Renal pelvis (tissue), 4 donors: ENCODE results near the gene GHRHR. TPM values are rescaled to one million over a fixed set of nuclear protein-coding genes. Genes with fewer than 3 reads are reported as not detected.

ENCODE experiments used
- DNase-seq: peaks from one replicate; pipeline ENCODE4 v3.0.0-alpha.2; 2013
- polyA plus RNA-seq, 3 donors: library from polyadenylated mRNA; unstranded; fragments of 120-200 nt; gene quantifications; one replicate each; pipeline ENCODE4 v1.2.1, GENCODE V29; 2013; ENCODE audit not compliant: insufficient read length in 3 of 3

Gene GHRHR
- polyA plus RNA-seq, 3 donors: 0.11 to 0.50 (median 0.35) TPM

DNA sequence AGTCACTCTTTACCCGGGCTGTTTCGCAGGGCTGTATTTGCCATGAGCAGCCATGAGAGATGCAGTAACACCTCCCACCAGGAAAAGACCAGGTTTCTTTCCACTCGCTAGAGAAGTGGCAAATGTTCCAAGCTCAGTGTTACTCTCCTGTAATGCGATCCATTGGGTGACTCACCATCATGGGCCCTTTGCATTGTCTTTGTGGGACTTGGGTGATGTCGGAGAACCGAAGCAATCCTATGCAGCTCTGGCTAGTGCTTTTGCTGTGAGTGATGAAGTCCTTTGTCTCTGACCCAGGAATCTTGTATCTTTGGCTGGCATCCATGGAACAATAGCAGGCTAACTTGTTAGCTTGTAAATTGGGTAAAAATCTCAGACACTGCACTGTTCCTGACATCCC lies 40.0 kb downstream of the GHRHR start:
- DNase-seq: no peak

DNA sequence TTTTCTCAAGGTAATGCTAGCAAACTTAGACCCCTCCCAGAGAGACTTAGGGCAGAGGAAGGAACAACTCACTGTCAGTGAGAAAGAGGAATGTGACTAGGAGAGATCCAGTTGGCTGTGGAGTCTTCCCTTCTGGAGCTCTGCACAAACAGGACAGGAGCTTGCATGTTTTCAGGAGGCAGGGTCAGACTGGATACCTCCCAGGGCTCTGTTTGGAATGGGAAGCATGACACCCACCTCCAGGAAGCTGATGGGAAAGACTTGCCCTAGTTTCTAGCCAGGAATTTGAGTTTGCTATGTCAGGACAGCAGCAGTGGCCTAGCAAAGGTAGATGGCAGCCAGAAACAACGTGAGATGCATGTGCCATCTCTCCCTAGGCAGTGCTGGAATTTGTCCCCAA lies 40.6 kb downstream of the GHRHR start:
- DNase-seq: no peak

DNA sequence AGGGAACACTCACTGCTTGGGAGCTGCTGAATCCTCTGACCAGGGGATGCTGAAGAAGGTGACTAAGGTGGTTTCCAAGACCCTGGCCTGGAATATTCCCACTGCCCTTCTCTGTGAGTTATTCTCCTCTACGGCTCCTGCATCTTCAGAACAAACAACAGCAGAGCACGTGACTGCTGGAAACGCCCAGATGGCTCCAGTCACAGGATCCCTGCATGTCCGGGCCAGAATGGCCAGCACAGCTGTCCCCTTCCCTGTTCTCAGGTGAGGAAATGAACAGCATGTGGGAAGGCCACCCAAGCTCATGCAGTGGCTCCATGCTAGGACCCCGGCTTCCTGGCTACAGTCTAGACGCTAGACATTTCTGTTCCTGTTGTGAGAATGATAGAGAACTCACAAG lies 43.1 kb downstream of the GHRHR start:
- no peak for DNase-seq

DNA sequence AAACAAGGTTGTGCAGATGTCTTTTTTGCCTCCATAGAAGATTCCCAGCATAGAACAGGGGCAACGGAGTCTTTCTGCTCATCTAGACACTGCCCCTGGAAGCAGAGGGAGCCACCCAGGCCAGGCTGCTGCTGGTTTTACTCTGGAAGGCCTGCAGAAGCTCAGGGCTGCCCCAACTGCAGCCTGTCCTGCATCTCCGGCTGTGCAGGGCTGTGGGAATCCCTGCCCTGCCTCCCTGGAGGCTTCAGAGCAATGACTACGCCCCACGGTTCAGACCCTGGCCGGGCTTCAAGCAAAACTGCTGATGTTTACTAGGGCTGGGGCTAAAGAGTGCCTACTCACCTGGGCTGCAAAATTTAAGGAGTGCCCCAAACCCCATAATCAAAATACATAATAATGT lies 43.9 kb downstream of the GHRHR start:
- no peak for DNase-seq

DNA sequence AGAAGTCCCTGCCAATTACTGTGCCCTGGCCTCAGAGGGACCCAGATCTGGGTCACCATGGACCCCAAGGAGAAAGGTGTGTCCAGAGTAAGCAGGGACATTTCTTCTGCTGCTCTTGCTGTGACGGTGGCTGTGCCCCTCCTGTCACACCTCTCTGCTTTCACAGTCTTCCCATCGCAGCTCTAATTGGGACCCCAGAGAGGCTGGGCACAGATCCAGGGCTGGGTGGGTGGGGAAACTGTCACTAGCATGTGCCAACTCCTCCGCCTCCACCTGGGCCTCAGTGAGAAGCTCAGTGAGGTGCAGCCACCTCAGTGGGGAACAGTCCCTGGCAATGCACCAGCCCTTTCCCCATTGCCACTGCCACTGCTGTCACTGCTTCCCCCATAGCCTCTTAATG lies 51.1 kb downstream of the GHRHR start:
- DNase-seq: no peak

DNA sequence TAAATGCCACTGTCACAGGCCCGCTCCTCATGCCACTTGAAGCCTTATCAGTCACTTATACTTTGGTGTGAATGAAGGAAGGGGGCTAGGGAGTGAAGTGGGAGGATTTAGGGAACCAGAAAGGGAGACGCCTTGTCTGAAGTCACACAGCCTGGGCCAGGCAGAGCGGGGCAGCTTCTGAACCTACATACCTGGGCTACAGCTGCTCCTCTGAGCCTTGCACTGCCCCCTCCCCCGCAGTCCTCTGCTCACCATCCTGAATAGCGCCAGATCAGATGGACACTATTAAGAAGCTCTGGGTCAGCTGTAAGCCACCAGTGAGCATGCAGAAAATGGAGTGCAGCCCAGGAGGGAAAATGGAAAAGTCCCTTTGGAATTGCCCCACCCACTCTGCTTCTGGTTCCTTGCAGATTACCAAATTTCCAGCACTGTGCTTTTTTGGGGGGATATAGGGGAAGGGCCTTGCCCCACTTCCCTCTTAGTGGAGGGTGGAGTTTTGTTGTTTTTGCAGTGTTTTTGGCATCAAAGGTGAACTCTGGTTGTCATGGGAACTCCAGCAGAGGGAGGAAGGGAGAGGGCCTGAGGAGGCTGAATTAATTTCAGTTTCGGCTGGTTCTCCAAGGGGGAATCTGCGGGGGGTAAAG lies 53.4 kb downstream of the GHRHR start:
- DNase-seq: no peak

DNA sequence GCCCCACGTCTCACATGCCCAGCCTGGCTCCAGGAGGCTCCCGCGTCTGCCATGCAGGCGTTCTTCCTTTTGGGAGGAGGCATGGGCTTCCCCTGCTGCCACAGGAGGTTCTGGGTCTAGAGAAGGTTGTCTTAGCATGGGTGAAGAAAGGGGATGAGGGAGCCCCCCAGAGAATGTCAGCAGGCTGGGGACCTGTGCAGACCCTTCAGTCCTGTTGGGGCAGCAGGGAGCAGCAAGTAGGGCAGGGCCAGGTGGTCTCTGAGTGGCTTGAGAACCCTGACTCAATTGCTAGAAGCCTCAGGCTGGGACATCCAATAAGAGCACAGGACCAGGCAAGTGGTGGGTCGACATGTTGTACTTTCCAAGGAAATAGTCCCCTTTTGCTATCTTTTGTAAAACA lies 54.0 kb downstream of the GHRHR start:
- DNase-seq: no peak

DNA sequence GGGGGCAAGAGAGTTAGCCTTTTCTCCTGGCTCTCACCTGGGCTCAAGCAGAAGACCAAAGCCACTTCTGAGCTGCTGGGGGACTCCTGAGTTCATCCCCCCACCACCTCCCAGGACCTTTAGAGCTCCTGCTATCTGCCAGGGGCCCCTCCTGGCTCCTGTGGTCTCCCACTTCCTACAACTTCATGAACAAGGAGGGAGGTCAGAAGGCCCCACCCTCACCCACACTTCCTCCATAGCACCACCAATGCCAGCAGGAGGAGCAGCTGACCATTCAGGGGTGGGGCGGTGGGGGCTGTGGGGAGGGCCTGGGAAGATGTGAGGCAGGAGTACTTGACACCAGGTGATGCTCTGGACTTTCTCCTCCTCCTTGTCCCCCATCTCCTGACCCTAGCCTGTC lies 55.8 kb downstream of the GHRHR start:
- no peak for DNase-seq

DNA sequence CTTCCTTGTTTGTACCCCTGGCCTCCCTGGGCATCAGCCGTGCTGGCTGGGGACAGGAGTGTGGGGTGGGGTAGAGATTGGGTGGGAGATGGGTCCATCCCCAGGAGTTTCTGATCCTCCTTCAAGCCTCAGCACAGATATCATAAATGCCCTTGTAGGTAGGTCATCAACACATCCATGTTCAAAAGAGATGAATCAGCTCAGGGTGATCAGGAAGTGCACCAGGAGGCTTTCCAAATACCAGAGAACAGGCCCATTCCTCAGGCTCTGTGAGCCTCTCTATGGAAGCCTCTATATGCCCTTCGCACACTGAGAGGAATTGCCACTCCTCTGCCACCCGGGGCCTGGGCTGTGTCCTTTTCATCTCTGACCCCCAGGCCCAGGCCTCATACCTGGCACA lies 56.4 kb downstream of the GHRHR start:
- DNase-seq: no peak

DNA sequence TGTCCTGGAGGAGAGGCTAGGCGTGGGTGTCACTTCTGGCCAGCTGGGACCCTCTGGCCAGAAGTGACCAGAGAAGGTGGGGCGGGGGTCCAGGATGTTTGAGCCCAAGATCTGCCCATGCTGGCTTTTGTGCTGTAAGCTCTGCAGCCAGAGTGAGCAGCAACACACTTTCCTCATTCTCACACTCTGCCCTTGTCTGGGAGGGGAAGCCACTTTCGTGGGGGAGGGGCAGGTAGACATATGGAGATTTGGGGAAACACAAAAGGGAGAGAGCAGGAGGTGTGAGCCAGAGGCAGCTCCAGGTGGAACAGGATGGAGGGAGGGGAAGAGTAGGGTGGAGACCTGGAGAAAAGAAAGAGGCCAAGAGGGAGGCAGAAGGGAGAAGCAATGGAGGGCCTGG lies 56.9 kb downstream of the GHRHR start:
- no peak for DNase-seq

DNA sequence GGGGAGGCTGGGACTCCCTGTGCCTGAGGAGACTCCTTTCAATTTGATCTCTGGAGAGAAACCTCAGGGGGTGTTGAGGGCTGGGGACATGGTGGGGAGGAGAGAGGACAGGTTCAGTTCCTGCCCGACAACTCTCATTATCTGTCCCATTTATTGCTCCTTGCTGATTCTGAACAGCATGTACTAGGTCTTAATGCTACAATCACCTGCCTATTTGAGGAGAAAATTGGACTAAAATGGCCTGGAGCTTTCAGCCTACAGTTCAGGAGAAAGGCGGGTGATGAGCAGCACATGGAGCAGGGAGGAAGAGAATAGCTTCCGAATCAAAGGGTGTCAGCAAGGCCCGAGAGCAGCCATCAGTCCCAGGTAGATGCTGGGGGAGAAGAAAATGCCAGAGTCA lies 58.4 kb downstream of the GHRHR start:
- DNase-seq: no peak

DNA sequence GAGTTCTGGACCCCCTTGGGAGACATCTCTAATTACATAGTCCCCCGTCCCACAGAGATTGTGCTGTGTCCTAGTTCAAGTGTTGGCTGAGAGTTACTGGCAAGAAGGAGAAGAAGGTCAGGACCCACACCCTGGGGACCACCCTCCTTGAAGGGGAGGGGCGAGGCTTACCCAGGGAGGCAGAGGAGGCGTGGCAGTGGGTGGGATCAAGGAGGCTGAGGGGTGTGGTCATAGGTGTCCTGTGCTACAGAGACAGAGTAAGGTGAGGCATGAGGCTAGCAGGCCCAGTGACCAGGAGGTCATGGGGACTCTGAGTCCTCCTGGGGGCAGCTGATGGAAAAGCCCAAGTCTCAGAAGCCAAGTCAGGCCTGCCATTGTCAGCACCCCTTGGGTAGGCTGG lies 59.0 kb downstream of the GHRHR start:
- no peak for DNase-seq

DNA sequence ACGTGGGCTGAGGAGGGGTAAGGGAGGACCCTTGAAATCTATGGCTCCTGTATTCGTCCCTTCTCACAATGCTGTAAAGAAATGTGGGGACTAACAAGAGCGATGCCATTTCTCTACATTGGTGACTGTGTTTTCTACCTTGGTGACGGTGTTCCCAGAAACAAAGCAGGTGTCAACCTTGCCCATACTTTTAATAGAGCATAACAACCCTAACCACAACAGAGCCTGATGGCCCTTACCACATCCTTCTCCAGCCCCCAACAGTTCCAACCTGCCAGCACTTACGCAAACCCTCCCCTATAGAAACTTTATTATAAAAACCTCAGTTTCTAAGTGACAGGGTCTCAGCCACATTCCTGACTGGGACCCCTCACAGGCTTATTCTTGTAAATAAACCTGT lies 60.1 kb downstream of the GHRHR start:
- no peak for DNase-seq

DNA sequence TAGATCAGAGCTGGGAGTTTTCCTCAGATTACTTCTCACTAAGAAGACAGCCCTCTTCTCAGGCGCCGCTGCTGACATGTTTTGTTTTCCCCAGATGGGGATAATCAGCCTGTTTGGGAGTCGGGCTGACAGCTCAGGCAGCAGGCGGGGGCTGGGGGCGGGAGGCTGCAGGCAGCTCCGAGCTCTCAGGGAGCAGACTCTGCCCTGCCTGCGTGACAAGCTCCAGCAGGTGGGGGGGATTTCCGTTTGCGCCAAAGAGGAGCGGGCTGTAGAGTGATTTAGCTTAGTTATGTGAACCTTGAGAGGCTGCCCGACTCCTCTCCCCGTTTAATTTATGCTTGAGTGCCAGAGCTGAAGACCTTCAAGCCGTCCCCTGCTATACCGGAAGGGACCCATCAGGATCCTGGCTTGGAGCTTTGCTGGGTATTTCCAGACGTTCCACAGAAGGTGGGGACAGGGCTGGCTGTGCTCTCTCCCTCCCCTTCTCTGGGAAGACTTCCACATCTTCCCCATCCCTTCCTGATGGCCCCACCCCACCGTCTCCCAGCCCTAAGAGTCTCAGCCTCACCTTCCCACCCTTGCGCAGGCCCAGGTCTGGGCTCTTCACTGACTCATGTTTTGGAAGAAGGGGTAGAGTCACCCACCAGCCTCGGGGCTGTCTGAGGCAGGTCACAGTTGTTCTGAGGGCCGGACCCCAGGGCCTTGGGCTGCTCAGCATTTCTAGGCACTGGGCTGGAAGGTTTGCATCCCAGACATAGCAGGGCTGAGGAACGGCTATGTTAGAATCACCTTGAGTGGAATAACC lies 63.6 kb downstream of the GHRHR start:
- DNase-seq: peak; percentile 90

DNA sequence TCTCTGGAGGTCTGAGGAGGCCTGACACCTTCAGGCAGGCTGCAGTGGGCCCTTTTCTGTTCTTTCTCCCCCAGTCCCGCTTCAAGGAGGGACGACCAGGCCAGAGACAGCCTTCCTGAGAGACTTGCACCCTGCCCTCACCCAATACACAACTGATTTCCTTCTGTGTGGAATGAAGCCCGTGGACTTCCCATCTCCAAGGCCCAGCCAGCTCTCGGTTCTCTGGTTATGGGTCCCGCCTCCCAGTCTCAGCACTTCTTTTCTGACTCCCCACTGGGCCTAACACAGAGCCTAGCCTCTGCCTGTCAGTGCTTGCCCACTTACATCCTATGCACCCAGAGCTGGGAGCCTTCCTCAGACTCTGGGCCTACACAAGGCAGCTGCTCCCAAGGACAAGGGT lies 64.3 kb downstream of the GHRHR start:
- DNase-seq: no peak

DNA sequence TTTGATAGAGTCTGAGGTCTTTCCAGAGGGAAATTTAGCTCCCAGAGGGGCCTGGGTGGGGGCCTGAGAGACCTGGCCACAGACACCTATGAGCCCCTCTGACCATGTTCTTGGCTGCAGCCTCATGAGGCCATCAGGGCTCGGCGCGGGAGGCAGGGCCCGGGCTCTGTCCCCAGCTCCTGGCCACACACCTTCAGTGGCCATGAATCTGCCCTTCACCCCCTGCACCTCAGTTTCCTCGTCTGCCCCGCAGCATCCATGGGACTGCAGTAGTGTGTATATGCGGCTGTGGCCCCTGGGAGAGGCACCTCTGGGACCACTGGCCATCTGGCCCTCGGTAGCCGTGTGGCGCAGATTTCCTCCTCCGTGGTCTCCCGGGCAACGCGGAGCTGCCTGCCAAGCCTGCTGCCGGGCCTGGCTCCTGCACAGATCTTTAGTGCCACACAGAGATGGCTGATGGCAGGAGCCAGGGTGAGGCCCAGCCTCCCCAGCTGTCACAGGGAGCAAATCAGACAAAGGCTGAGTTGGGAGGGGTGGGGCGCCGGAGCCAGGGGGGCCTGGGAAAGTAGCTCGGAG lies 64.8 kb downstream of the GHRHR start:
- no peak for DNase-seq

Other genes with a start within 250 kb of the GHRHR start
- gene INMT, start 211.8 kb upstream of the GHRHR start, polyA plus RNA-seq: 1 to 10 TPM; 1.1 to 1.5 (median 1.3) TPM
- 10 to 100 TPM; 12.1 to 42.4 (median 12.3) TPM for gene MINDY4, start 192.5 kb upstream of the GHRHR start, polyA plus RNA-seq
- 100 to 1,000 TPM; 201 to 251 (median 206) TPM for gene AQP1, start 52.1 kb upstream of the GHRHR start, polyA plus RNA-seq
- gene ADCYAP1R1, start 88.4 kb downstream of the GHRHR start, polyA plus RNA-seq: 1 to 10 TPM in 1 of 3 donors, under 1 TPM in 2; 0.68 to 1.4 (median 0.75) TPM